GM15510 (cell line): ENCODE data around the gene RPH3AL.

ENCODE experiments used
- POLR2A ChIP-seq: IDR thresholded peaks from 3 replicates; pipeline ENCODE4 v1.6.1; 2011; ENCODE audit warnings: borderline replicate concordance; ENCODE audit not compliant: insufficient read length; ENCODE audit errors: extremely low read depth

The RPH3AL gene

GRCh38 chr17:173166-173911 lies 179.3 kb downstream of the RPH3AL start:
- no peak for TF ChIP-seq POLR2A

GRCh38 chr17:172401-172800 lies 180.2 kb downstream of the RPH3AL start:
- no peak for TF ChIP-seq POLR2A

GRCh38 chr17:171871-172270 lies 180.7 kb downstream of the RPH3AL start:
- no peak for TF ChIP-seq POLR2A

GRCh38 chr17:170130-170670 lies 182.4 kb downstream of the RPH3AL start:
- no peak for TF ChIP-seq POLR2A

- TF ChIP-seq POLR2A, result no peak
These were observed 186.7 kb downstream of the RPH3AL start for GRCh38 chr17:165939-166338.

- no peak for TF ChIP-seq POLR2A
These were observed 188.0 kb downstream of the RPH3AL start for GRCh38 chr17:164303-165235.

- TF ChIP-seq POLR2A, result no peak
These were observed 189.0 kb downstream of the RPH3AL start for GRCh38 chr17:163514-164098.

GRCh38 chr17:162689-163088 lies 189.9 kb downstream of the RPH3AL start:
- no peak for TF ChIP-seq POLR2A
